Activated naive CD4-positive, alpha-beta T cell treated with anti-CD3 and anti-CD28 coated beads, Interleukin-2, amount 50 U/mL, for 72 hours (primary cell): ENCODE data around the gene ZNG1A. TPM values are rescaled to one million over a fixed set of nuclear protein-coding genes. Genes with fewer than 3 reads are reported as not detected.
"Not testable (repeated sequence)": the region's sequence is repeated elsewhere in the genome, so short reads cannot be mapped to it uniquely, and the experiment has no call there.

Source experiments
- ATAC-seq, 2 donors: fragments of 150-1000 bp; cut with Tn5 transposase; 2 replicates each; pipeline ENCODE4 v1.10.0; 2021; ENCODE audit warnings: mild to moderate bottlenecking in 2 of 2, moderate library complexity in 2 of 2
- DNase-seq, 2 donors: peaks; one replicate each; pipeline ENCODE4 v3.0.0; 2021 to 2022; ENCODE audit warnings: low spot score in 2 of 2
- H3K27ac Mint-ChIP-seq, 2 donors: one replicate each; pipeline ENCODE4 v1.8.0; 2022; ENCODE audit warnings: mild to moderate bottlenecking in 2 of 2, mixed read lengths in 2 of 2
- H3K36me3 Mint-ChIP-seq, 2 donors: one replicate each; pipeline ENCODE4 v1.8.0; 2022; ENCODE audit warnings: mixed read lengths in 2 of 2
- H3K9me3 Mint-ChIP-seq, 2 donors: one replicate each; pipeline ENCODE4 v1.8.0; 2022; ENCODE audit warnings: mixed read lengths in 2 of 2
- total RNA-seq, 2 donors: library from RNA; stranded (reverse); gene quantifications; one replicate each; pipeline ENCODE4 v1.2.3, GENCODE V29; 2022

Gene ZNG1A
- total RNA-seq, 2 donors from 2014 or later, result 41.5 to 53.5 TPM

DNA sequence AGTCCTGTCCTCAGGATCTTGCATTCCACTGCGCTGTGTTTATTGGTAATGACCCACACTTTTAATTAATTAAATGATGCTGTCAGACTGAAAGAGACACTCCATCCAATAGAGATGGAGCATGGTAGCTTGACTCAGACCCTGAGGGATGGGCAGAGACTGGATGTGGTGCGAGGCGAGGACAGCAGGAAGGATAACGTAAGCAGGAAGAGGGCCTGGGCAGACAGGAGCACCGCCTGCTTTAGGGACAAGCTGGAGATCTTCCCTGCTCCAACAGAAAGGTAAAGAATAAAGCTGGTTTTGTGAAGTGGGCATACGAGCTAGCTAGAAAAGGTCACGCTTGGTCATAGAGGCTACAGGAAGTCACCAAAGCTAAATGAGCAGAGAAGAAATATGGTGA lies 32.2 kb upstream of the ZNG1A start:
- DNase-seq (no peak), ATAC-seq (no peak)
- Mint-ChIP-seq H3K27ac (no peak overlapping the region), H3K36me3 (no peaks in the 10 kb centered on the region), H3K9me3 (peaks cover 0 to 4% of the 10 kb centered on the region in 2 donors)

DNA sequence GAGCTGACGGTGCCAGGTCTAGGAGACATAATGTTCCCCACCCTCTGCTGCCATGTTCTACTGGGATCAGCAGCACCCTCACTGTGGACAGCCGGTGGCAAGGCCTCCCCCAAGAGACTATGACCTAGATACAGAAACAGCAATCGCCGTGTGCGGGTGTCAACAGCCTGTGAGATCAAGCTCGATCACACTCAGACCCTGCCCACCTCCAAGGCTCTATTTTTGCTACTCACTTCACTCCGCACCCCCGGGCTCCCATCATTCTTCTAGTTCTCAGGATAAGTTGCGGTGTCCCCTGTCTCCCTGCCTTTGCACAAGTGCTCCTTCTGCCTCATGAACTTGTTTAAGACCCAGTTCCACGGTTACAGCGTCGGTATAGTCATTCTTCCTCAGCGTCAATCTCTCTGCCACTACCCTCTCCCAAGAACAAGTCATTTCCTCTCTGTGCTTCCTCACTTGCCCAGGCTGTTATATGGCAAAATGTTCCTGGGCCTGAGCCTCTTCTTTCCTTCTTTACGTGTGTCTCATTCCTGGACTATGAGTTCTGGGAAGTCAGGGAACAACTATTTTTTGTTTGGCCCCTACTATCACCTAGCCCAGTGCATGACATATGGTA lies 30.4 kb upstream of the ZNG1A start:
- no peak for DNase-seq
- Mint-ChIP-seq H3K9me3 (peaks cover 0 to 4% of the 10 kb centered on the region in 2 donors), H3K27ac (no peak overlapping the region), H3K36me3 (no peaks in the 10 kb centered on the region)
- no peak for ATAC-seq

DNA sequence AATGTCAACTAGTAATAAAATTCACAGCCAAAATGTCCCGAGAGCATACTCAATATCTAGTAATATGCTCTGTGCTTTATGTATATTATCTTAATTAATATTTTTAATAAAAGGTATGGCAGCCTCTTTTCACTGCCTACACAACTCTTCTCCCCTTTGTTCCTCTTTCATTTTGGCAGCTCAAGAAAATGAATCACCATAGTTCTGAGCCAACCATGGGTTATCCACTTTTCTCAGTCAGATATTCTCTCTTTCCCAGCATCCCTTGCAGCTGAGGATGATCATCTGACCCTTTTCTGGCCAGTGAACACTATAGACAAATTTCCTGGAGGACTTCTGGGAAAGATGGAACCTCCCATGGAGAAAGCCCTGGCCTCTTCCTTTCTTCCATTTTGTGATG lies 27.6 kb upstream of the ZNG1A start:
- Mint-ChIP-seq H3K9me3 (peaks cover 0 to 4% of the 10 kb centered on the region in 2 donors), H3K36me3 (no peaks in the 10 kb centered on the region), H3K27ac (no peak overlapping the region)
- no peak for ATAC-seq
- DNase-seq, result no peak

DNA sequence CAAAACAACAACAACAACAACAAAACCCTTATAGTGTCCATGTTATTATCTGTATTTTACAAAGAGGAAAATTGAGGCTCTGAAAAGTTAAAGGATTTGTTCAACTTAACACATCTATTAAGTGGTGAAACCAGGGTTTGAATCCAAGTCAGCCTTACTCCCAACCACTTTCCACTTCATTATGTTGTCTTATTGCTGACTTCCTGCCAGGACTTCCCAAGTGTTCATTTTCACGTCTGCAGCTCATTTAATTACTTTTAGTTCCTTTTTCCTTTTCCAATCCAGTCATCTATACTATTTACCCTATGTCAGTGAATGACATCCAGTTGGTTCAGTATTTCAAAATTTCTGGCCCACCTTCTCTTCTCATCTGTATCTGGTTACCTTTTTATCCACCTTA lies 20.7 kb upstream of the ZNG1A start:
- not testable (repeated sequence) for H3K36me3 Mint-ChIP-seq, DNase-seq, H3K27ac Mint-ChIP-seq, ATAC-seq, H3K9me3 Mint-ChIP-seq

DNA sequence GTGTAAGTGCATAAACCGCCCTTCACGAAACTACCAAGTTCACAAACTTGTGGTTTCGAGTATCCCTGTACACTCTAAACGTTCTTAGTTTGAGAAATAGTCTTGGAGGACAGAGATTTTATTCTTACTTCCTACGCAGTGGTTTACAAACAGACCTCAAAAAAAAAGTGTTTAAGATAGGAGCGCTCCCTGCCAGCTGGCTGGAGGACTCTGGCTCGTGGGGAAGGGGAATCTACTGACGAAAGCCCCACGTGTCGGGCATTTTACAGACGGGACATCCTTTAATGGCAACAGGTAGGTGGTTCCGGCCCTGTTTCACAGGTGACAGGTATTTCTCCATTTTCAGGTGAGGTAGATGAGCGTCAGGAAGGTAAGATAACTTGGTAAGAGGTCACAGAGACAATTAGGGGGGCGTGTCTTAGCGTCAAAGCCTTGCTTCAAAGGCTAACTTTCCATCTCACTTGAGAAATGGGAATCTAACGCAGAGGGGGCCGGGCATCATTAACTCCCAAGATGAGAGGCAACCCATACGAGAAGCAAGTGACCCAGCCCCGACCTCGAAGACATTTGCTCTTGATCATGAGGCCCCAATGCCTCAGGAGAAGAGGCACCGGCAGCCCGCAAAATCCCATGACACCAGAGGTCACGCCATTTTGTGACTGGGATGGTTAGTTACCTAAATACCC lies 573 bp downstream of the ZNG1A start:
- not testable (repeated sequence) for ATAC-seq, H3K9me3 Mint-ChIP-seq, H3K36me3 Mint-ChIP-seq

DNA sequence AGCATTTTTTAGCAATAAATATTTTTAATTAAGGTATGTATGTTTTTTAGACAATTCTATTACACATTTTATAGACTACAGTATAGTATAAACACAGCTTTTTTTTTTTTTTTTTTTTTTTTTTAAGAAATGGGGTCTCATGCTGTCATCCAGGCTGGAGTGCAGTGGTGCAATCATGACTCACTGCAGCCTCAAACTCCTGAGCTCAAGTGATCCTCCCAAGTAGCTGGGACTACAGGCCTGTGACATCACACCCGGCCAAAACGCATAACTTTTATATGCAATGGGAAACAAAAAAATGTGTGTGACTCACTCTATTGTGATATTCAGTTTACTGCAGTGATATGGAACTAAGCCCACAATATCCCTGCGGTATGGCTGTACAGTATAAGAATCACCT lies 9.1 kb downstream of the ZNG1A start:
- ATAC-seq, H3K36me3 Mint-ChIP-seq, H3K27ac Mint-ChIP-seq, H3K9me3 Mint-ChIP-seq, DNase-seq: not testable (repeated sequence)

More for the DNA sequence above, 573 bp downstream of the ZNG1A start:
- peak in 1 of 2 donors; percentile 6 for DNase-seq
- peak overlapping the region; percentile 90 for H3K27ac Mint-ChIP-seq

DNA sequence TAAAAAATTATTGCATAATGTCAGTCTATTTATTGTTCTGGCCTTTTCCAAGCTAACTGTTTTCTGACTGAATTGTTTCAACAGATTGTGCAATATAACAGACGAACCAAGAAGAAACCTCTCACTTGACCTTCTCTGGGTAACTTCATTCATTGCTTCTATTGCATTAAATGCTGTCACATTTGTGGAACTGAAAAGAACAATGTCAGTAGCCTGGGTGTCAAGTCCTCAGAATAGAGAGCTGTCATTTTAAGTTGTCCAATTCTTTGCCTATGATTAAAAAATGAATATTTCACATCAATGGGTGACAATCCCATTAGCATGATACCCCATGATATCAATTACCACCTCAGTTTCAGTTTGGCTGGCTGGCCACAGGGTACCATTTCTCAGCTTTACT lies 19.0 kb downstream of the ZNG1A start:
- not testable (repeated sequence) for ATAC-seq, H3K9me3 Mint-ChIP-seq

DNA sequence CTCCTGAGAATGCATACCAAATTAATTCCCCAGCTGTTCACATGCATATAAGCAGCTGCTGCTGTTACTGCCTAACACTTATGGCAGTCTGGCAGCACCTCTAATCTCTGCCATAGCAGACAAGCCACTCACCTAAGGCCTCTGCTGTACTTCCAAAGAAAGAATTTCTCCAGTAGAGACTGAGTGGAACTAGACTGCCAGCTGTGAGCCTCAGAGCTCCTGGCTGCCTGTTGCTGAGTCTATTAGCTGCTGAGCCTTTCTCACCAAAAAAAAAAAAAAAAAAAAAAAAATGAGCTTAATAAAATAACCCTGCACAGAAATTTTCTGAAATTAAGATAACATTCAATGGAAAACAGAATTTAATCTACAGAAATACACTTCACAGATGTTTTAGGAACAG lies 27.7 kb downstream of the ZNG1A start:
- not testable (repeated sequence) for H3K27ac Mint-ChIP-seq, ATAC-seq, DNase-seq, H3K36me3 Mint-ChIP-seq, H3K9me3 Mint-ChIP-seq

More for the DNA sequence above, 19.0 kb downstream of the ZNG1A start:
- DNase-seq, H3K27ac Mint-ChIP-seq, H3K36me3 Mint-ChIP-seq: not testable (repeated sequence)

DNA sequence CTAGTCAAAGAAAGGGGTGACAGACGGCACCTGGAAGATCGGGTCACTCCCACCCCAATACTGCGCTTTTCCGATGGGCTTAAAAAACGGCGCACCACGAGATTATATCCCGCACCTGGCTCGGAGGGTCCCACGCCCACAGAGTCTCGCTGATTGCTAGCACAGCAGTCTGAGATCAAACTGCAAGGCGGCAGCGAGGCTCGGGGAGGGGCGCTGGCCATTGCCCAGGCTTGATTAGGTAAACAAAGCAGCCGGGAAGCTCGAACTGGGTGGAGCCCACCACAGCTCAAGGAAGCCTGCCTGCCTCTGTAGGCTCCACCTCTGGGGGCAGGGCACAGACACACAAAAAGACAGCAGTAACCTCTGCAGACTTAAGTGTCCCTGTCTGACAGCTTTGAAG lies 39.0 kb downstream of the ZNG1A start:
- not testable (repeated sequence) for H3K27ac Mint-ChIP-seq, H3K9me3 Mint-ChIP-seq, DNase-seq, H3K36me3 Mint-ChIP-seq, ATAC-seq

DNA sequence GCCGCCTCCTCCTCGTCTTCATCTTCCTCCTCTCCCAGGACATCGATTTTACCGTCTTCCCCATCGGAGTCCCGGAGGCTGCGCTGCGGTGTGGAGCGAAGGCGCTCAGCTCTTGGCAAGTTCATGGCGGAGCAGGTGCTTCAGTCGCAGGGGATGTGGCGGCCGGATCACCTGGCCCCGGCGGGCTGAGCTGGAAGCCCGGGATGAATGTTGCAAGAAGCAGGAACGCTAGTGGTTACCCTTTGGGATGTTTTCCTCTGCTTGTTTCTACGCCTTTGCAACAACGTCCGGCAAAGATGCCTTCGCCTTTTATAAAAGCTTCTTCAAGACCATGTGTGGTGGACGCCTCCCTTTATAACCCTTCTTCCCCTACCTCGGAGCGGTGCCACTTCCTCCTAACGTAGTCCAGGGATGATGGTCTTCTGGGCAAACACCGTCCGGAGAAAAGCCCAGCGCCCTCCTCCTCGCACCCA lies 60.8 kb downstream of the ZNG1A start, which contains the start of gene FOXD4:
TSS of gene FOXD4 (minus strand) at position 423 of the 473 bp plus-strand sequence. CDS start at position 125, 298 bp downstream.
- H3K36me3 Mint-ChIP-seq, result peaks cover 4 to 15% of the 10 kb centered on the region in 2 donors
- H3K9me3 Mint-ChIP-seq, ATAC-seq, DNase-seq, H3K27ac Mint-ChIP-seq: not testable (repeated sequence)

DNA sequence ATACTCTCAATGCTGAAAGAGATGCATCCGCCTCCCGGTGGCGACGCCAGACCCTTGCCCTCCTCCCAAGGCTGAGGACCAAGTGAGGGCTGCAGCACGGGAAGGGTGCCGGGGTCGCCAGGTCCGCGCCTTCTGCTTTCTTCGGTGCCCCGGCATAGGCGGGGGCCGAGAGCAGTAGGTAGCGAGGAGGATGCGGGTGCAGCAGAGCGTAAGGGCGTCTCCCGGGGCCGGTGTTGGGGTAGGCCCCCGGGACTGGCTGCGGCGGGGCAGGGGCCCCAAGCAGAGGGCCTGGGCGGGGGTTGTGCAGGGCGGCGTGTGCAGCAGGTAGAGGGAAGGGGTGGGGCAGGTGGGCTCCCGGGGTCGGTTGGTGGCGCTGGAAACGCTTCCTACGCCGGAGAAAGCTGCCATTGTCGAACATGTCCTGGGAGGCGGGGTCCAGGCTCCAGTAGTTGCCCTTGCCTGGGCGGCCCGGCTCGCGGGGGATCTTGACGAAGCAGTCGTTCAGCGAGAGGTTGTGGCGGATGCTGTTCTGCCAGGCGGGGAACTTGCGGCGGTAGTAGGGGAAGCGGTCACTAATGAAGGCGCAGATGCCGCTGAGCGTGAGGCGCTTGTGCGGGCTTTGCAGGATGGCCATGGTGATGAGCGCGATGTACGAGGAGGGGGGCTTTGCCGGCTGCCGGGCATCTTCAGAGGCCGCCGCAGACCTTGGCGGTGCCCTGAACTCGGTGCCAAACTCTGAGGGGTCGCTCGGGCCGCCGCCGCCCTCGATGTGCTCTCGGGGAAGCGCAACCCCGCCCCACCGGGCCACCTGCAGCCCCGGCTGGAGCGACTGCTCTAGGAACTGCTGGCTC lies 61.5 kb downstream of the ZNG1A start:
- not testable (repeated sequence) for H3K9me3 Mint-ChIP-seq, H3K27ac Mint-ChIP-seq, ATAC-seq, DNase-seq
- peaks cover 4 to 15% of the 10 kb centered on the region in 2 donors for H3K36me3 Mint-ChIP-seq

DNA sequence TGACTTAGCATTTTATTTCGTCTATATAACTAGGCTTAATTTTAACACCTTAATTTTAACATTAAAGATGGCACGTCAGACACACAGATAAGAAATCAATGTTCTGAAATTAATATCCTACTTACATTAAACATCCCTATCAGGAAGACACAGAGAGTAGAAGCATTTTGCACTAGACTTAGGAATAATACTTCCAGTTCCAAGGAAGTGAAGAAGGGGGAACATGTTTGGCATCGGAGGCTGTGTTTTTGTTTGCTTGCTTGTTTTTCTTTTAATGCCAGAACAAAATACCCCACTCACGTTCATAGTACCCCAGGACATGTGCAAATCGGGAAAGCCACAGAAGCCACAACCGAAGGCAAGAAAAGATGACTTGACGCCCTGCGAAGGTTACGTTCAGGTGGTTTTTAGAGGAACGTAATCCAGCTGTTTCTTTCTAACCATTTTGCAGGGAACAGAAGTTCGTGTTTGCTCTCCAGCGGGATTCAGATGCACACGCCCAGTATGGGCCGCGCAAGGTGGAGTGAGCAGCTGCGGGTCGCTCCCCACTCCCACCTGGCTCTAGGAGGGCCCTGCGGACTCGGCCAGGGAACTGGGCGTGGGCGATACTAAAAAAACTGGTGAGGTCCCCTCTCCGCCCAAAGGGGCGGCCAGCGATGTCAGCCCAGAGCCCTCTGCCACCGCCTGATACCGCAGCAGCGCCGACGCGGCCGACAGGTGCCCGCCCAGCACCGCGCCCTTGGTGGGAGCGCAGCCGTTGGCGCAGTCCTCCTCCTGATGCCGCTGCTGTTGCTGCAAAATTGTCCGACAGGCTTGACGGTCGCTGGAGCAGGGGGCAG lies 62.4 kb downstream of the ZNG1A start:
- H3K27ac Mint-ChIP-seq, DNase-seq, H3K9me3 Mint-ChIP-seq, ATAC-seq: not testable (repeated sequence)
- peaks cover 4 to 15% of the 10 kb centered on the region in 2 donors for H3K36me3 Mint-ChIP-seq

DNA sequence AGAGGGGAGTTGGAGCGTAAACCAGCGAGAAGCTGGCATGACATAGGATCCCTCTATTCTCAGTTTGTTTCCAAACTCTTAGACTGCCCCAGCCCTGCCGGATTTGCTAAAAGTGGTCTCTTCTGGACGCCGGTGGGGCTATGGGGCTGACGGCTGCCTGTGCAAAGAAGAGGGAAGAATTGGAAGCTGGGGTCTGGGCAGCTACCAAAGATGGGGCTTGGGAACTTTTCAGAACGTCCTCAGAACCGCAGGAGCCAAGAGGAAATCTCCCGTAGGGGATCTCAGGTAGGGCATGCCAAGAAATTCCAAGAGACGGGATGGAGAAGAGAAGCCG lies 63.8 kb downstream of the ZNG1A start:
- ATAC-seq, H3K36me3 Mint-ChIP-seq, DNase-seq, H3K27ac Mint-ChIP-seq, H3K9me3 Mint-ChIP-seq: not testable (repeated sequence)

DNA sequence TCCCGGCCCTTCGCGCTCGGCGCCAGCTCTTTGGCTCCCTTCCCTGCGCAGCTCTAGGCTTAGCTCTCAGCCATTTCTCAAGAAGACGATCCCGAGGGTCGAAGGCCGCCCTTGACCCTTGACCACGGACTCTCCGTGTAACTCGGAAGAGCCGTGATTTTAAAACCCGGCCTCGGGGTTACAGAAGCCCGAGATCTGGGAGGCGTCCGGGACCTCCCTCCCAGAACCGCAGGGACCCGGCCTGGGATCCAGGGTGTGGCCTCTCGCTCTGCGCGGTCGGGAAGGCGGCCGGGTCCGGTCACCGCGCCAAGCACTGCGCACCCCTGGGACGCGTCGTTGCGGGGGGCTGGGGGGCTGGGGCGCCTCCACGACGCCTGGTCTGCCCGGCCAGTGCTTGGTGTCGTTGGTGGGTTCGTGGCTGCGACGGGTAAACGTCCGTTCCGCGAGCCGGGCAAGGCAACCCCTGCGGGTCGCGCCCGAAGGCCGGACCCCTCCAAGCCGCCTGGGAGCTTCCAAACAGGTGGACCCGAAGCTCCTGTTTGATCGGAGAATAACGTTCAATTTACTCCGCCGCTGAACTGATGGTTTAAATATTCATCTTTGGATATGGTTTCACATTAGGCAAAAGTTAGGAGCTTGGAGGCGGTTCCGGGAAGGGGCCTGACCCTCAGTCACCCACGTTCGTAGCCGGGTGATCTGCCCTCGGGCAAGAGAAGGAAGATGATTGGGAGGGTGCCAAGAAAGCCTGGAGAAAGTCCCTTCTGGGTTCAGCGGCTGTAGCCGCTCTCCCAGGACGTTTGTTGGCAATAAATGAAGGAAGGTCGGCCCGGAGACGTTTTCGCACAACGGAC lies 64.4 kb downstream of the ZNG1A start:
- H3K9me3 Mint-ChIP-seq, H3K36me3 Mint-ChIP-seq, DNase-seq: not testable (repeated sequence)
- H3K27ac Mint-ChIP-seq, result peak overlapping the region in 1 of 2 donors; percentile 61
- ATAC-seq, result peak; percentile 37 to 47

DNA sequence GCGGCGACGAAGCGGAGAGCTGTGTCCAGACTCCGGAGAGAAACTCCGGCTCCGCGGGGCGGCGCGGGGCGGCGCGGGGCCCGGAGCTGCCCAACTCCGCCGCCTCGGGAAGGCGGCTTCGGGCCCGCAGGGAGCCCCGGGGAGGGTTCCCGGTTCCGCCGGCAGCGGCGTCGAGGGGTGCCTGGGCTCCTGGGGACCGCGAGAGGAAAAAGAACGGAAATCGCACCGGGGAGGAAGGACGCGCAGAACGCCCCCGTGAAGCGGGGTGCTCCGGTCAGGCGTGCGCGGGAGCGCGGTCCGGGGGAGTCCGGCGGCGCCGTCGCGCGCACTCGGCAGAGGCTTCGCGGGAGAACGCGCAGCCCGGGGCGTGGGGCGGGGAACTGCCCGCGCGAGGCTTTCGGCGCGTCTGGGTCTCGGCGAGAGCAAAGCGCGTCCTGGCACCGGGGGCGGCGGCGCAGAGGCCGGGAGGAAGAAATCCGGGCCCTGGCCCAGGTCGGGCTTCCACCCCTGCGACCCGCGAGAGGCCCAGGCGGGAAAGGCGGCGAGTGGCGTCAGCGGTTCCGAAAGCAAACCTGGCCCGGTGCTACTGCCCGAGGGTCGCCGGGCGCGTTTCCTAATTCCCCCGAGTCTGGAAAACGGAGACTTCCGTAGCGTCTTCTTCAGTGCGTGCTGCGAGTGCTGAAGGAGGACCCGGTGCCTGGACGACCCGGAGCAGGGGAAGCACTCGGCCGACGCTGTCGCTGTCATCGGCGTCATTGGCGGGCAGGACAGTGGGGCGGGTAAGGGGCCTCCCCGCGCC lies 65.2 kb downstream of the ZNG1A start:
- H3K9me3 Mint-ChIP-seq, H3K27ac Mint-ChIP-seq, DNase-seq, H3K36me3 Mint-ChIP-seq: not testable (repeated sequence)
- ATAC-seq, result peak; percentile 83 to 92
